Erythroblast (primary cell): ENCODE results near the gene TEX36.

Experiments
- GATA1 ChIP-seq: IDR thresholded peaks from 2 replicates; pipeline ENCODE4 v1.6.1; 2011; ENCODE audit warnings: low read depth, mild to moderate bottlenecking, control low read depth, low read length, moderate library complexity
- POLR2A ChIP-seq: IDR thresholded peaks from 2 replicates; pipeline ENCODE4 v1.6.1; 2011; ENCODE audit warnings: mild to moderate bottlenecking, low read length

- TF ChIP-seq POLR2A (no peak), GATA1 (no peak)
Observed at GRCh38 chr10:125679436-125679835, 3.5 kb downstream of the TEX36 start.
